GM21717 (cell line): Measurements from ENCODE around the gene IGSF6.
"Not testable (repeated sequence)": the region's sequence is repeated elsewhere in the genome, so short reads cannot be mapped to it uniquely, and the experiment has no call there.

Experiments
- ATAC-seq: cut with Tn5 transposase; IDR thresholded peaks from one replicate; pipeline ENCODE4 v1.9.1; 2021; ENCODE audit warnings: mild to moderate bottlenecking, moderate library complexity; ENCODE audit not compliant: unreplicated experiment

Gene IGSF6

GRCh38 chr16:21654466-21654865 is 2.1 kb upstream of the IGSF6 start:
- ATAC-seq = no peak

- no peak for ATAC-seq
Measured at GRCh38 chr16:21653571-21653970, 1.2 kb upstream of the IGSF6 start.

GRCh38 chr16:21651515-21651914 is 893 bp downstream of the IGSF6 start:
- ATAC-seq = no peak

- no peak for ATAC-seq
Measured at GRCh38 chr16:21650521-21650920, 1.9 kb downstream of the IGSF6 start.

- not testable (repeated sequence) for ATAC-seq
Measured at GRCh38 chr16:21649826-21650406, 2.5 kb downstream of the IGSF6 start.

GRCh38 chr16:21647562-21648164 is 4.7 kb downstream of the IGSF6 start:
- peak; percentile 7 for ATAC-seq

GRCh38 chr16:21646721-21647561 is 5.5 kb downstream of the IGSF6 start:
- ATAC-seq = peak; percentile 74

- no peak for ATAC-seq
Measured at GRCh38 chr16:21646091-21646490, 6.3 kb downstream of the IGSF6 start.

GRCh38 chr16:21645261-21645721 is 7.1 kb downstream of the IGSF6 start:
- peak; percentile 39 for ATAC-seq

- ATAC-seq = no peak
Measured at GRCh38 chr16:21644674-21645073, 7.7 kb downstream of the IGSF6 start.

GRCh38 chr16:21643785-21644184 is 8.6 kb downstream of the IGSF6 start:
- ATAC-seq = no peak

GRCh38 chr16:21642861-21643260 is 9.5 kb downstream of the IGSF6 start:
- ATAC-seq = no peak

GRCh38 chr16:21641916-21642315 is 10.5 kb downstream of the IGSF6 start:
- ATAC-seq = no peak

- no peak for ATAC-seq
Measured at GRCh38 chr16:21639493-21639892, 12.9 kb downstream of the IGSF6 start.

GRCh38 chr16:21638573-21638975 is 13.8 kb downstream of the IGSF6 start:
- no peak for ATAC-seq

GRCh38 chr16:21637032-21637968 is 15.1 kb downstream of the IGSF6 start:
- ATAC-seq = no peak

- ATAC-seq = not testable (repeated sequence)
Measured at GRCh38 chr16:21635694-21636093, 16.7 kb downstream of the IGSF6 start.

- ATAC-seq = no peak
Measured at GRCh38 chr16:21634216-21634615, 18.2 kb downstream of the IGSF6 start.

- not testable (repeated sequence) for ATAC-seq
Measured at GRCh38 chr16:21631951-21632575, 20.3 kb downstream of the IGSF6 start.

GRCh38 chr16:21631376-21631775 is 21.0 kb downstream of the IGSF6 start:
- not testable (repeated sequence) for ATAC-seq
